GM19351 (cell line): Measurements from ENCODE around the gene CFAP90.

Experiments used
- ATAC-seq: cut with Tn5 transposase; IDR thresholded peaks from one replicate; pipeline ENCODE4 v1.9.1; 2021; ENCODE audit warnings: mild to moderate bottlenecking, moderate library complexity; ENCODE audit not compliant: unreplicated experiment

Gene CFAP90

DNA sequence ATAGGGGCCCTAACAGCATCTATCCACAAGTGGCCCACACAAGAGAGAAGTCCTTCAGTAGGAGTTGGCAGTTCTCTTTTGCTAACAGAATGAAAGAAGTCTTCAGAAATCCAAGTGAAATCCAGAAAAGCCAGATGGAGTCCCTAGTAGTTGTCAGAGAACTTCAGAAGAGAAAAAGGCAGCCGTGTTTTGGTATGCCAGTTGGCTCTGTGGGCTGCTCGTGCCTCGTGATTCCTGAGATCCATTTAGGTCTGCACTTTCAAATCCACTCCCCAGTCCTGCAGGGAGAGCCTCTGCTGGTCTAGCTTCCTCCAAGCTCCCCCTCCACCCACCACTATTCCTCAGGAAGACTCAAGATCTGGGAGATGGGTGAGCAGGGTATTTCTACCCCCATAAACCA is 69.0 kb downstream of the CFAP90 start:
- ATAC-seq, result no peak
